Loucy (cell line): ENCODE measurements around the gene DCUN1D3.

Source experiments
- H2AFZ ChIP-seq: fragments of 200-600 bp; sonication (generic); 2 replicates; pipeline ENCODE4 v1.6.0; 2016; ENCODE audit warnings: antibody characterized with exemption, mild to moderate bottlenecking, low read length, moderate library complexity
- H3F3A ChIP-seq: fragments of 200-600 bp; 2 replicates; pipeline ENCODE4 v1.6.0; 2016; ENCODE audit warnings: antibody characterized with exemption, low read depth, mild to moderate bottlenecking
- H3K27me3 ChIP-seq: fragments of 200-600 bp; sonication (generic); 2 replicates; pipeline ENCODE4 v1.6.1; 2014; ENCODE audit warnings: low read length, mild to moderate bottlenecking; ENCODE audit not compliant: insufficient read depth, poor library complexity, severe bottlenecking
- H3K36me3 ChIP-seq: fragments of 200-600 bp; sonication (generic); 2 replicates; pipeline ENCODE4 v1.6.1; 2016; ENCODE audit warnings: low read length; ENCODE audit not compliant: insufficient read depth
- H3K4me1 ChIP-seq: fragments of 200-600 bp; sonication (generic); 2 replicates; pipeline ENCODE4 v1.5.1; 2014; ENCODE audit warnings: low read length, mild to moderate bottlenecking; ENCODE audit not compliant: insufficient read depth, poor library complexity, severe bottlenecking
- H3K4me2 ChIP-seq: fragments of 200-600 bp; sonication (generic); 2 replicates; pipeline ENCODE4 v1.6.0; 2014; ENCODE audit warnings: antibody characterized with exemption, low read length, low read depth, mild to moderate bottlenecking; ENCODE audit not compliant: poor library complexity, severe bottlenecking
- H3K4me3 ChIP-seq: fragments of 200-600 bp; sonication (generic); 2 replicates; pipeline ENCODE4 v1.5.1; 2014; ENCODE audit warnings: low read length, mild to moderate bottlenecking, mixed read lengths; ENCODE audit not compliant: poor library complexity, severe bottlenecking
- H3K79me2 ChIP-seq: fragments of 200-600 bp; sonication (generic); 2 replicates; pipeline ENCODE4 v1.6.1; 2014; ENCODE audit warnings: low read length; ENCODE audit not compliant: insufficient read depth
- H3K9ac ChIP-seq: fragments of 200-600 bp; sonication (generic); 2 replicates; pipeline ENCODE4 v1.6.0; 2014; ENCODE audit warnings: mild to moderate bottlenecking, low read depth, low read length, moderate library complexity; ENCODE audit not compliant: poor library complexity, severe bottlenecking
- H3K9me2 ChIP-seq: fragments of 200-600 bp; sonication (generic); replicated peaks from 2 replicates; pipeline ENCODE4 v1.6.1; 2016; ENCODE audit warnings: low read depth, low read length, mixed read lengths
- H3K9me3 ChIP-seq: fragments of 200-600 bp; sonication (generic); 2 replicates; pipeline ENCODE4 v1.6.1; 2014; ENCODE audit warnings: mild to moderate bottlenecking, antibody characterized with exemption, low read length, low read depth; ENCODE audit not compliant: insufficient read depth
- H4K20me1 ChIP-seq: fragments of 200-600 bp; sonication (generic); 2 replicates; pipeline ENCODE4 v1.6.0; 2014; ENCODE audit warnings: antibody characterized with exemption, low read length, mild to moderate bottlenecking; ENCODE audit not compliant: insufficient read depth, poor library complexity, severe bottlenecking
- EZH2phosphoT487 ChIP-seq: fragments of 200-600 bp; IDR thresholded peaks from 2 replicates; pipeline ENCODE4 v1.6.1; 2018; ENCODE audit warnings: antibody characterized with exemption, mild to moderate bottlenecking, moderate library complexity, borderline replicate concordance
- TF ChIP-seq, protein P1 (sequence below): fragments of 200-600 bp; sonication (generic); conservative IDR thresholded peaks from 2 replicates; pipeline ENCODE4 v1.5.1; 2014; ENCODE audit warnings: mild to moderate bottlenecking, antibody characterized with exemption, low read length

The DCUN1D3 gene

DNA sequence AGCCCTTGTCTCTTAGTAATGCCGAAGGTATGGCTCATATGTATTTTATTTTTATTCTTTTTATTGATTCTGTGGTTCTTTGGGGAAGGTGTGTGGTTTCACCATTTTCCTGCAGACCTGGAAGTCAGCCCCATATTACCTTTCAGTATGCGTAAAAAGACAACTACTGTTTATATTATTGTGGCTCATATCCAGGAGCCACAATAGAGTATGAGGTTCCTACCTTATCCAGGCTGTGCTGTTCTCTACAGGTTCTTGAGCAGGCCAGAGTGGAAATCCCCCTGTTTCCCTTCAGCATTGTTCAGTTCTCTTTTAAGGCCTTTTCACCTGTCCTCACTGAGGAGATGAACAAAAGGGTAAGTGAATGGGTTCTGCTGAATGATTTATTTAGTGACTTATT is 60.7 kb downstream of the DCUN1D3 start:
- H3F3A ChIP-seq = 0 out of 2 replicates have a peak, but pooled peaks cover 6% of the 10 kb centered on the region
- H3K9ac ChIP-seq = no peak overlapping the region
- peaks cover 58% of the 10 kb centered on the region for H3K36me3 ChIP-seq
- no peak overlapping the region for H2AFZ ChIP-seq
- H3K4me2 ChIP-seq = peak overlapping the region; percentile 47
- H3K27me3 ChIP-seq = no peaks in the 10 kb centered on the region
- no peak overlapping the region for H3K4me3 ChIP-seq
- TF ChIP-seq, protein P1, sequence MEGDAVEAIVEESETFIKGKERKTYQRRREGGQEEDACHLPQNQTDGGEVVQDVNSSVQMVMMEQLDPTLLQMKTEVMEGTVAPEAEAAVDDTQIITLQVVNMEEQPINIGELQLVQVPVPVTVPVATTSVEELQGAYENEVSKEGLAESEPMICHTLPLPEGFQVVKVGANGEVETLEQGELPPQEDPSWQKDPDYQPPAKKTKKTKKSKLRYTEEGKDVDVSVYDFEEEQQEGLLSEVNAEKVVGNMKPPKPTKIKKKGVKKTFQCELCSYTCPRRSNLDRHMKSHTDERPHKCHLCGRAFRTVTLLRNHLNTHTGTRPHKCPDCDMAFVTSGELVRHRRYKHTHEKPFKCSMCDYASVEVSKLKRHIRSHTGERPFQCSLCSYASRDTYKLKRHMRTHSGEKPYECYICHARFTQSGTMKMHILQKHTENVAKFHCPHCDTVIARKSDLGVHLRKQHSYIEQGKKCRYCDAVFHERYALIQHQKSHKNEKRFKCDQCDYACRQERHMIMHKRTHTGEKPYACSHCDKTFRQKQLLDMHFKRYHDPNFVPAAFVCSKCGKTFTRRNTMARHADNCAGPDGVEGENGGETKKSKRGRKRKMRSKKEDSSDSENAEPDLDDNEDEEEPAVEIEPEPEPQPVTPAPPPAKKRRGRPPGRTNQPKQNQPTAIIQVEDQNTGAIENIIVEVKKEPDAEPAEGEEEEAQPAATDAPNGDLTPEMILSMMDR = no peak
- TF ChIP-seq EZH2phosphoT487 = no peak
- no peaks in the 10 kb centered on the region for H3K9me2 ChIP-seq
- no peaks in the 10 kb centered on the region for H3K79me2 ChIP-seq
- peaks cover 14% of the 10 kb centered on the region for H3K9me3 ChIP-seq
- no peaks in the 10 kb centered on the region for H4K20me1 ChIP-seq
- H3K4me1 ChIP-seq = peaks cover 27% of the 10 kb centered on the region

DNA sequence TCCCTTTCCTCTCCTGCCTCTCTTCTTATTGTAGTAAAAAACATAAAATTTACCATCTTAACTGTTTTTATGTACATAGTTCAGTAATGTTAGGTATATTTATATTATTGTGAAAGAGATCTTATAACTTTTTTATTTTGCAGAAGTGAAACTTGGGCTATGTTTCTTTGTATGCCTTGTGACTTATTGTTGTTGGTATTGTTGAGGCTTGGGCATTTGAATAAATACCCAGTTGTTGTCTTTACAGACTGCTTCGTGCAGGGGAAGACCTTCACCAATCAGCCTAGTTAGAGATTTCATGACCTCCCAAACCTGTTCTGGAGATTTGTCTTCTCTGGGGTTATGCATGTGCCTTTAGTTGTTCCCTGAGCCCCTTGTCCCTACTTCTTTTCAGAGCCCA is 61.9 kb downstream of the DCUN1D3 start:
- Histone ChIP-seq H3K36me3 (peaks cover 69% of the 10 kb centered on the region), H4K20me1 (no peaks in the 10 kb centered on the region), H3K4me3 (no peak overlapping the region), H2AFZ (no peak overlapping the region), H3K4me1 (peaks cover 14% of the 10 kb centered on the region), H3K79me2 (no peaks in the 10 kb centered on the region), H3K9me2 (no peaks in the 10 kb centered on the region), H3K4me2 (no peak overlapping the region), H3K9ac (no peak overlapping the region), H3F3A (no peaks in the 10 kb centered on the region), H3K9me3 (peaks cover 14% of the 10 kb centered on the region), H3K27me3 (no peaks in the 10 kb centered on the region)
- no peak for TF ChIP-seq EZH2phosphoT487
- TF ChIP-seq, protein P1 = no peak

DNA sequence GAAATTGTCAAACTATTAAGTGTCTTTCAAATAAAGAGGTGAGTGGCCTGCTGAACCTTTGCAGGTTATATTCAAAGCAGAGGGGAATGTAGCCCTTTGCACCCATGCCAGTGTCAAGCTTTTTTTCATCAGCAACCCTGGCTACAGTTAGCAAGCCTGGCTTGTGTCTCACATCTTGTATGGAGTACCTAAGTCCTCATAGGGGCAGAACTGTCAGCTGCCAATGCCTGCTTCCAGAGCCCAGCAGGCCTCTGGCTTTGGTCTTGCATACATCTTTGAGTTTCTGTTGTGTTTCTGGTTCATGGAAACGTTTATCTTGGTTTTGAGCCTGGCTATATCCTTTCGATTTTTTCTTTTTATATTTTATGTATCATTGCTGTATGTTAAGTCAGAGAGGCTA is 67.1 kb downstream of the DCUN1D3 start:
- no peak overlapping the region for H2AFZ ChIP-seq

More for the DNA sequence above, 67.1 kb downstream of the DCUN1D3 start:
- peaks cover 64% of the 10 kb centered on the region for H3K36me3 ChIP-seq
- H3K4me2 ChIP-seq = no peak overlapping the region
- no peaks in the 10 kb centered on the region for H3F3A ChIP-seq
- no peaks in the 10 kb centered on the region for H3K27me3 ChIP-seq
- no peak overlapping the region for H3K9ac ChIP-seq
- no peak overlapping the region for H3K4me3 ChIP-seq
- H4K20me1 ChIP-seq = no peaks in the 10 kb centered on the region
- H3K79me2 ChIP-seq = no peaks in the 10 kb centered on the region
- H3K4me1 ChIP-seq = no peaks in the 10 kb centered on the region
- TF ChIP-seq EZH2phosphoT487 = no peak
- TF ChIP-seq, protein P1 = no peak
- no peaks in the 10 kb centered on the region for H3K9me2 ChIP-seq
- H3K9me3 ChIP-seq = peaks cover 14% of the 10 kb centered on the region
